HTERT RPE-1 (cell line): ENCODE data around the gene LSS.
"Not testable (repeated sequence)": the region's sequence is repeated elsewhere in the genome, so short reads cannot be mapped to it uniquely, and the experiment has no call there.

Experiments used
- in situ Hi-C: fragments of 300-500 bp; cut with MboI; formaldehyde crosslinking; loops from 4 replicates; pipeline ENCODE4 v1.14.3; 2020; ENCODE audit warnings: low sequenced_read_pairs

Gene LSS

DNA sequence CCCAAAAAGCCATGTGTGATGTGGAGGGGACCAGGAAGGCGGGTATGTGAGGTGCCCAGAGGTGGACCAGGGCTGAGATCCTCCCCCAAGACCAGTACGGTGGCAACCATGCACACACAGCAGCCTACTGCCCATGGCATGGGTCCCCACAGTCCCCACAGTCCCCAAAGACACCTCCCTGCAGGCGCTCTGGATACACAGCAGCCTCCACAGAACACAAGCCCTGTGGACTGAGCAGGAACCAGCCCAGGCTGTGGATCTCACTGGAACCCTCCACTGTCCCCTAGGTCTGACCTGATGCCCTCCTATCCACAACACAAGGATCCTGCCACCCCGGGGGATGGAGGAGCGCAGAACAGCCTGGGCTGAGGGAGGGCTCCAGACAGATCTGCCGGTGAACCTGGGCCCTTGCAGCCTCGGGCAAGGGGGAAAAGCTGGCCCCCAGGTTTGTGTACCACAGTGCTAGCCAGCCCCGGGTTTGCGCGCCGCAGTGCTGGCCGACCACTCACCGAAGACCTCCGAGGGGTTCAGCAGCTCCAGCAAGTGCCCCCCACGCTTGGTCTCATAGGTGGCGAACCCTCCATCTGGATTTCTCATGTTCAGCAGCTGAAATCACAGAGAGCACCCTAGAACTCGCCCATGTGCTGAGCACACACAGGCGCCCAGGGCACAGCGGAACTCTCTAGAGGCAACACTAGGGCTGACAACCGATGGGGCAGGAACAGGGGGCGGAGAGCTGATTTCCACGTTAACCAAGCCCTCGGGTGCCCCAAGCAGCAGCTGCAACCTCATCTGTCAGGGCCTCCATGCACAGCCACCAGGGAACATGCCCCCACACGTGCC lies 22.2 kb downstream of the LSS start:
- in situ Hi-C loops, result no loop called here

DNA sequence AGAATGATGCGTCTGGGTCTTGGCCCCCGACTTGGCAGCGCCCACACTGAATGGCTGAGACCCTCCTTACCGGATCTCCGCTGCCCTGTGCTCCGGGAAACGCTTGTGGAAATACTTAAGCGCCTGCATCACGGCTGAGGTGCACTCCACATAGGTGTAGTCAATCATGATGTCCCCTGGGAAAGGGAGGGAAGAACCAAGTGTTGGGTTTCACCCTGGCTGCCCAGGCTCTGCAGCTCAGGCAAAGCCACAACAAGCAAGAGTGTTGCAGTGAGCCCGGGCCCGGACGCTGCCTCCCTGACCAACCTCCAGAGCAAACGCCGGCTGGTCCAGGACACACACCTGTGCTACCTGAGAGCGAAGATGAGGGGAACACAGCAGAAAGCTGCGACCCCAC lies 22.8 kb downstream of the LSS start:
- in situ Hi-C loops, result no loop called here

DNA sequence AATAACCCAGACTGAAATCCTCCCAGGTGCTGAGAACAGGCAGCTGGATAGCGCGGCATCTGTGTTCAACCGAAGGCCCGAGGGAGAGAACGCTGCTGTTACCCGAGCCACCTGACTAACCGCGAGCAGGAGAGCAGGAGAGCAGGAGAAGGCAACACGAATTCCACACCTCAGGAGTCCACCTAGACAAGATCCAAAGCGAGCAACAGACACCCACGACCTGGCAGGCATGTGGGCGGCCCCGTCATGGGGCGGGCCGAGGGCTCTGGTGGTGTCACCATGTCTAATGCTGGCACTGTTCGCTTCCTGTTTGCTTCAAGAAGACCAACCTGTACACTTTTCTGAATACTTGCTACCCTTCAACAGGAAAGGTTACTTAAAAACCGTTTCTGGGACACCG lies 23.4 kb downstream of the LSS start:
- in situ Hi-C loops, result no loop called here

DNA sequence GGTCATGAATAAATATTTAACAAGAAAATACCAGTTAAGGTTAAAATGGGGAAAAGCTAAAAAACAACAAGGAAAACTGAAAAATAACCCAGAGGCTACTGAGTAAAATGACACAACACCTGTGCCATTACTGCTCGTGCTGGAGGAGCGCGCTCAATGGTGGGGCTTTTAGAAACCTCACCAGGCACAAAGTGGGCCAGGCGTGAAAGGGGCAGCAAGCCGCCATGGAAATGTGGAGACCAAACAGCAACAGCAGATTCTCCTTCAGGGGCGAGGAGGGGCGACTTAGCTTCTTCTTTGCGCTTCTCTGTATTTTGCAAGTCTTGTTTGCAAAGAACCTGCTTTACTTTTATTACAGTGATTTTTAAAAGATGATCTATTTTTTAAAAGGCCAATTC lies 25.4 kb downstream of the LSS start:
- in situ Hi-C loops, result no loop called here

DNA sequence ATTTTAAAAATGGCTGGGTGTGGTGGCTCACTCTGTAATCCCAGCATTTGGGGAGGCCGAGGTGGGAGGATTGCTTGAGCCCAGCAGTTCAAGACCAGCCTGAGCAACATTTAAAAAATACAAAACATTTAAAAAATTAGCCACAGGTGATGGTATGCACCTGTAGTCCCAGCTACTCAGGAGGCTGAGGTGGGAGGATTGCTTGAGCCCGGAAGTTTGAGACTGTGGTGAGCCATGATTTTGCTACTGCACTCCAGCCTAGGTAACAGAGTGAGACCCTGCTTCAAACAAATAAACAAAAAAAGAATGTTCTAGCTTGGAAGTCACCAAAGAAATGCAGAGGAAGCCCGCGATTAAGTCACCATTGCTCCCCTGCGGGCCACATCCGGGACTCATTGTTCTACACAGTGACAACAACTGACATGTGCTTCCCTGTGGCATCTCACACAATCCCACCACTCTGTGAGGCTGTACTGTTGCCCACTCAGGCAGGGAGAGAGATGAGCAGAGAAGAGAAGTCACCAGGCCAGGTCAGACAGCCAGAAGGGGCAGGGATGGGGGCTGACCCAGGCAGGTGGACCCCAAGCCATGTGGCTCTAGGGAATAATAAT lies 25.9 kb downstream of the LSS start:
- in situ Hi-C loops, result no loop called here

DNA sequence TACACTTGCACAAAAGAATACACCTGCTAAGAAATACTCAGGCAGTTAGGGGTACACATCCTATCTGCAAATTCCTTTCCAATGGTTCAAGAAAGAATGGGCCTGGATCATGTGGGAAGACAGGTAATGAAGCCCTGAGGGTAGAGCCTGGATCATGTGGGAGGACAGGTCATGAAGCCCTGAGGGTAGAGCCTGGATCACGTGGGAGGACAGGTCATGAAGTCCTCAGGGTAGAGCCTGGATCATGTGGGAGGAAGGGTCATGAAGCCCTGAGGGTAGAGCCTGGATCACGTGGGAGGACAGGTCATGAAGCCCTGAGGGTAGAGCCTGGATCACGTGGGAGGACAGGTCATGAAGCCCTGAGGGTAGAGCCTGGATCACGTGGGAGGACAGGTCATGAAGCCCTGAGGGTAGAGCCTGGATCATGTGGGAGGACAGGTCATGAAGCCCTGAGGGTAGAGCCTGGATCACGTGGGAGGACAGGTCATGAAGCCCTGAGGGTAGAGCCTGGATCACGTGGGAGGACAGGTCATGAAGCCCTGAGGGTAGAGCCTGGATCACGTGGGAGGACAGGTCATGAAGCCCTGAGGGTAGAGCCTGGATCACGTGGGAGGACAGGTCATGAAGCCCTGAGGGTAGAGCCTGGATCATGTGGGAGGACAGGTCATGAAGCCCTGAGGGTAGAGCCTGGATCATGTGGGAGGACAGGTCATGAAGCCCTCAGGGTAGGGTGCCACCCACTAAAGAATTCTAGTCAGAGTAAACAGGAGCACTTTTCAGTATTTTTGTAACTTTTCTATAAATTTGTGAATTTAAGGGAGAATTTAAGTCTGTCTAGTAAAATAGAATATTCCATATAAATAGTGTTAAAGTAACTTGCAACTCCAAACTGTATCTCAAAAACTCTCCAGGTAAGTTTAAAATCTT lies 27.4 kb downstream of the LSS start:
- in situ Hi-C loops, result not testable (repeated sequence)

DNA sequence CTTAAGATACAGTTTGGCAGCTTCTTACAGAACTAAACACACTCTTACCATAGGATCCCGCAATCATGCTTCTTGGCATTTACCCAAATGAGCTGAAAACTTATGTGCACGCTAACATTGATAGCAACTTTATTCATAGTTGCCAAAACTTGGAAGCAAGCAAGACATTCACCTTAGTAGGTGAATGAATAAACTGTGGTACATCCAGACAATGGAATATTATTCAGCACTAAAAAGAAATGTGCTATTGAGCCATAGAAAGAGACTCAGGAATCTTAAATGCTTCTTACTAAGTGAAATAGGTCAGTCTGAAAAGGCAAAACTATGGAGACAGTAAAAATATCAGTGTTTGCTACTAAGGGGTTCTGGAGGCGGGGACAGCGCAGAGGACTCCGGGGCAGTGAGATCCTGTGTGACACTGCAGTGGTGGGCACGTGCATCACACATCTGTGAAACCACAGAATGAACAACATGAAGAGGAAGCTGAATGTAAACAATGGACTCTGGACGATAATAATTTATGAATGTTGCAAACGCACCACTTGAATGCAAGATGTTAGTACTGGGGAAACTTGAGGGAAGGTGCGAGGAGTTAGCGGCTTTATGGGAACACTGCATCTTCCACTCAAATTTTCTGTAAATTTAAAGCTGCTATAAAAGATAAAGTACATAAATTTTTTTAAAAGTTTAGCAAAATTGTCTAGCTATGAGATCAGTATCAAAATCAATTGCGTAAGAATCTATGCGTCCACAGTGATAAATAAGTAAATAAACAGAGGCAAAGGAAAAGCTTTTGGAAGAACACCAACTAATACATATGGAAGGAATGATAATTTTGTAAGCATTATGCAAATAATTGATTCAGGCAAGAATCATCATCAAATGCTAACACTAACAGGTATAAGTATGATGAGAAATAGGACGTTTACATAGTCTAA lies 28.9 kb downstream of the LSS start:
- in situ Hi-C loops, result no loop called here

DNA sequence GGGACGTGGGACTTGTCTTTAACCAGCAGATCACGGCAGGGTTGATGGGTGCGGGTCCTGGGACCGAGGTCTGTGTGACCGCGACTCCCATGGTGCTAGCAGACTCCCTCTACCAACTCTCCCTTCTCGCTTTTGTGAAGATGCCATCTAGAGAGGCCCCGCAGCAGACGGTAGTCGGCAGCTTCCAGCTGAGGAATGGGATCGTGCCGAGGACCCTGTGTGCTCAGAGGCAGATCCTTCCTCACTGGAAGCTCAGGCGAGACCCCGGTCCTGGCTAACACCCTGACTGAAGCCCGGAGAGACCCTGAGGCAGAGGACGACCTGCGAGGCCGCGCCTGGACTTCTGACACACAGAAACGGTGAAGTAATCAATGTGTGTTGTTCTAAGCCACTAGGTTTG lies 31.8 kb downstream of the LSS start:
- in situ Hi-C loops, result no loop called here

DNA sequence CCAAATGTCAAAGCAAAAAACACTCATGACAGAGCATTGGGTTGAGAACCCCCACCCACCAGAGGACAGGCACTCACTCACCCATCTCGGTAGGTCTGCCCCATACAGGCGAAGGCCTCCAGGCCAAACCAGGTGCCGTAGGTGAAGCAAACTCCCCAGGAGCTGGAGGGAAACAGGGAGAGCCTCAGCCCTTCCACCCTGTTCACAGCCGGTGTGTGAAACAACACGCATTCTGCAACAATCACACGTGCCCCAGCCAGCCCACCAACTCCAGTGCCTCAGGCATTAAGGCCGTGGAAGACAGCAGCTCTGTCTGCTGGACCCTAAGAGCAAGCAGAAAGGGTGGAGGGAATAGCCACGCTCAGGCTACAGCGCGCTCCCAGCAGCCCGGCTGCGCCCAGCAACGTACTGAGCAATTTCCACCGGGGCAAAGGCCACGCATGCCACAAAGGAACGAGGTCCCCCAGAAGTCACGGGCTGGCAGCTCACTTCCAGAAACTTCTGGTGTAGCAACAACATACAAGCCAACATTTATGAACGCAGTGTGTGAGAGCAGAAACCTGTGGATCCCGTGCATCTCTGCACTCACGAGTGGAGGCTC lies 32.9 kb downstream of the LSS start:
- in situ Hi-C loops, result no loop called here

DNA sequence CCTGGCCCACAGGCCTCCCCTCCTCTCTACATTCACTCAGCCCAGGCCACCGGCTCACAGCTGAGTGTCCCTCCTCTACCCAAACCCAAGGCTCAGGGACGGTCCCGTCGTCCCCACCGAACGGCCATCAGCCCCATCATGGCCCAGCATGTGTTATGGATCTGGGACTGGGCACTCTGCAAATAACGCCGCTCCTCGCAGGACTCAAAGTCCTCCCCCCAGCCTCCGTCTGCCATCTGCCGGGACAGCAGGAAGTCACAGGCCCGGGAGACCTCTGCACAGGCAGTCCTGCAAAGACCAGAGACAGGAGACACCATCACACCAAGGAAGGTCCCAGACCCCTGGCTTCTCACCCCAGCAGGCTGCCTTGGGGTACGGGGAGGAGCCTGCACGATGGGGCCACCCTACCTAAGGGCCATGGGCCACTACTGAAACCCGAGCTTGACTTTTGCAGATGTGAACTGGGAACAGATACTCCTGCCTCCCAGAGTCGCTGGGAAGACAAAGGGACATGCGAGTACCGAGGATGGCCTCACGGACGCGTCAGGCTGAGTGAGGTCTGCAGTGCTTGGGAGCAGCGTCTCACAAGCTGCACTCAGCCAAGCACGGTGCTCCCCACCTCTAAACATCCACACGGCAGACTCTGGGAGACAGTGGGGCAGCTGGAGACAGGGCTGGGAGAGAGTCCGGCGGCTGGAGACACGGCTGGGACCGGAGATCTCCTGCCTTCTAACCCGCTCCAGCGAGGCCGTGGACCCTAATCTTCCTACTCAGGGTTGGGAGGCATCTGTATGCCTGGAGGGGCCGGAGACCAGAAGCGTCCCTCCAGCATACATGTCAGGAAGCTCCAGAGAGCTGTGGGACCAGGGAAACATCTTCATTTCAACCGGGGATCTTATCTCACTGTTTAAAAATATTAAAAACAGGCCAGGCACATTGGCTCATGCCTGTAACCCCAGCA lies 33.9 kb downstream of the LSS start:
- in situ Hi-C loops, result no loop called here

DNA sequence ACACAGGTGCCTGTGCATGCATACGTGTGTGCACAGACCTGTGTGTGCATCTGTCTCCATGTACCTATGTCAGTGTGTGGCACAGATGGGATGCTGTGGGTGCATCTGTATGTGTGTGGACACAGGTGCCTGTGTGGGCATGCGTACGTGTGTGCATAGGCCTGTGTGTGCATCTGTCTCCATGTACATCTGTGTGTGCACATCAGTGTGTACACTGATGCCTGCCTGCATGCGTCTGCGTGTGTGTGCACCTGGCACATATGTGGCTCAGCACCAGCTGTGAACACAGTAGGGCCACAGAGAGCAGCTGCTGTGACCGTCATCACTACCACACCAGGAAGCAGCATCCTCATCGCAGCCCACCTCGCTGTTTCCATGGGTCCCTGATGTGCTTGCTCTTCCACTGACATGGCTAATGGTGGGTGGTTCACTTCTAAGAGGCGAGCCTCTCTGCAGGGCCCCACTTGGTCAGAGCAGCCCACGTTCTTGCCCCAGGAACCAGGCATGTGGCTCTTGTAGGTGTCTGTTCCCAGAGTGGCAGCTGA lies 34.7 kb downstream of the LSS start:
- in situ Hi-C loops, result no loop called here

DNA sequence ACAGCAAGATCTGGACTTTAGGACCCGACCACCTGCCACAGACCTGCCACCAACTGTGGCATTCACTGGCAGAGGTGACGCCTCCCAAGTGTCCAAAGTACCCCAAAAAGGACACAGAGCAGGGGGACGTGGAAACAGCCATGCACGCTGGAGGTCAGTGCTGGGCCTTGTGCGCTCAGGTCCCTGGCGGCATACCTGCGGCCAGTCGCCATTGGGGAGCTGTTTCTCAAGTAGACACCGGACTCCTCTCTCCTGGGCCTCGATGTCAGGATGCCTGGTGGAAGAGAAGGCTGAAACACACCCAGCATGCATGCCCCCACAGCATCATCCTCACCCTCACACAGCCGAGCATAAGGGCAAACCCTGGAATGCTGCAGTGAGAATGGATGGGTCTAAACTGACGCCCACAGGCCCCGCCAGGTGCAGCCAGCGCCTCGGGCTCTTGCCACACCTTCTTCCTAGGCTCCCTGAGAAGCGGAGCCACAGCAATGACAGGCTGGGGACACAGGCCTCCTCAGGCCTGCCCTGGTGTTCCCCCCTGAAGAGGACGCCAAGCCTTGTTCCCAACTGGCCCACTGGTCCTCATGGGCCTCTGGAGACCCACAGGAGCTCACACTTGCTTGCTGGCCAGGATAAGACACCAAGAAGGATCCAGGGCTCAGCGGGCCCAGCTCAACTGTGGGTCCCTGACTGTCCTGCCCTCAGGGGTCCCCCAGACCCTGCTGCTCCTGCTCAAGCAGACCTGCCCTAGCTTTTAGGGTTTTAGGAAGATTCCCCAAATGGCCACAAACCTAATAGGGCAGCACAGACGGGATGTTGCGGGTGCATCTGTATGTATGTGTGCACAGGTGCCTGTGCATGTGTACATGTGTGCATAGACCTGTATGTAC lies 36.6 kb downstream of the LSS start:
- in situ Hi-C loops, result no loop called here

DNA sequence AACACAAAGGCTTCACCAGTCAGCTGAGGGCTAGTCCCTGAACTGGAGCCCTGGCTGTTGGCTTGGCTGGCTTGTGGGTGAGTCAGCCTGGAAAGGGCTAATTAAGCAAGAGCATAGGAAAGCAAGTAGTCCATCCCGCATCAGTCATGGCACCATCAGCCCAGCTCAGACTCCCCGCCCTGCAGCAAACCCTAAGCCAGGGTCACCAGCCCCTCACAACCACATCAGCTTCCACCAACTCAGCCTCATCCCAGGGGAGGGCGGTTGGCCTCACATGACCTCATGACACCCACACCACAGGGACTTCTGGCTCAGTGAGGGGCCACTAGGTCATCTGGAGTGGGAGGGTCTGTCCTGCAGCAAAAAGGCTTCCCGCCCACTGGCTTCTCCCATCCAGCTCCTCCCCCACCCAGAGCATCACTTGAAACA lies 37.3 kb downstream of the LSS start:
- in situ Hi-C loops, result no loop called here

DNA sequence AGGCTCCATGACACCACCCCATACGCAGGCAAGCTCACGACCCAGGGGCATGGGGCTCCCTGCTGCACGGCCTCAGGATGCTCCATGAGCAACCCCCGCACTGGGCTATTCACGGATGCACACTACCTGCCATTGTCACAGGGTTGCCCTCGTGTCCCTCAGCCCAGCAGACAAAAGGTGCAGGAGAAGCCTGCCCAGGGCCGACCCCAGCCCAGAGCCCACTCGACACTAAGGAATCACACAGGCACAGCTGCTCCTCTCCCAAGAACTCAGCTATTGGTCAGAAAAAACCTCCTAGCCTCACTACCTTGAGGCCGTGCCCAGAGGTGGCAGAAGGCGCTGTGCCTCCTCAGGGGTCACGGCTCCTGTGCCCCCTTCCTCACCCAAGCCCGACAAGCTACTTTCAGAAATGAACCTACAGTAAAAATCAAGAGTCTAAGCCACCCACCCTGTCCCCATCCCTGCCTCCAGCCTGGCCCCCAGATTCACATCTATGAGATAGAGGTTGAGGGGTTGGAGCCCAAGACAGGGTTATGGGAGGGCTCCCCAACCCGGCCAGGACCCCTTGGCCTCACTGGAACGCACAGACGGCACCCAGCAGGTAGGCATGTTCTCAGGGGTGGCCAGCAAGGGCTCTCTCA lies 38.0 kb downstream of the LSS start:
- in situ Hi-C loops, result no loop called here

DNA sequence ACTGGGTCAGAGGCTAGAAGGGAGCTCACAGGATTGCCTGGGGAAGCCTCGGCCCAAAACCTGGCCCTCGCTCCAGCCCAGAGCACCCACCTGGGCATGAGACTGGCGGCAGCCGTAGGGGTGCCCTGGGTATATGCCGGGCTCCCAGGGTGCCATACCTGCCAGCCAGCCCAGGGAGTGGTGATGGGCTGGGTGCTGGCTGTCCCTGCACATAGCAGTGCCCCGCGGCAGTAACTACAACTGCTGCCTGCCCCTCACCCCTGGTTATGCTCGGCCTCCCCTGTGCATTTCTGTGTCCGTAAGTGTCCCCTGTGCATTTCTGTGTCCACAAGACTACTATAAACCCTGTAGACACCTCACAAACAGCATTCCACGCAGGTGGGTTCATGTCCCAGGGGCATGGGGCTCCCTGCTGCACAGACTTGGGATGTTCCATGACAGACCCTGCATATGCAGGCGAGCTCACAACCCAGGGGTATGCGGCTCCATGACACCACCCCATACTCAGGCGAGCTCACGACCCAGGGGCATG lies 38.5 kb downstream of the LSS start:
- in situ Hi-C loops, result no loop called here

DNA sequence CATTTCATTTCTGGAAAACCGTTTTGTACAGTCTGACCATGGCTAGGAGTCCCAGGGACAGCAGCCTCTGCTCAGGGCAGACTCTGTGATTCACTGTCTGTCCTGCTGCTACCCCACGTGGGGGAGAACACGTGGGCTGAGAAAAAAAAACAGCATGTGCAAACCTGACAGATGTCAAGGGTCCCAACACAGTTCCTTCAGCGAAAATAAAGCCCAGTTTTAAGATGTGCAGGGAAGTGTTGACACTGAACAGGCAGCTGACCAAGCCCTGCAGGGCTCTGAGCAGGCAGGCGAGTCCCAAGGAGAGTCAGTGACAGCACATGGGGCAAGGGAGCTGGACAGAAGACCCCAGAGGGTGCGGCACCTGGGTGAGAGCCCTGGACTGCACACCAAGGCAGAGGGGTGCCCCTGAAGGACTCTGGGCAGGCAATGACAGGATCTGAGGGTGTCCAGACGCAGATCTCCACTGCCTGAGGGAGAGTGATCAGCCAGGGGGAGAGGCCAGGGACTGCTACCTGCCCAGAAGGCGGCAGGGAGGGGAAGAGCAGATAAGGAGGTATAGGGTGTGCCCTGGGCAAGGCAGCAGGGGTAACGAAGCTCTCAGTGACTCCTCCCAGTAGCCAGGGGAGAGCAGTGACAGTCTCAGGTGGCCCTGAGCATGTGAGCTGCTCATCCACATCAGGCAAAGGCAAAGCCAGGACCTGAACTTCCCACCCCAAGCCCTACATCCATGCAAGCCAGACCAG lies 39.2 kb downstream of the LSS start:
- in situ Hi-C loops, result no loop called here
